ENCODE data around the gene TENM4.
A peak's percentile ranks its signal among the peaks of the same experiment; 100 is the strongest.

The TENM4 gene

GRCh38 chr11:78808923-78809322 is 631.9 kb downstream of the TENM4 start:
- ChIA-PET POLR2A (no interaction called here), CTCF (interaction anchor here (4.8 kb wide), 1 partner anchor 10 kb away, joined by 54 read pairs; no protein-coding TSS in a partner anchor)
- H3K4me3 ChIP-seq (ENCODE audit: low read depth, low read length) = no peak overlapping the region
- no peak overlapping the region for H3K27ac ChIP-seq (ENCODE audit: extremely low read depth, low read depth, low read length)
- 0 out of 2 replicates have a peak, but pooled peaks cover 4% of the 10 kb centered on the region for H3K4me1 ChIP-seq (ENCODE audit: control insufficient read depth, insufficient read depth, low read length)
- no peaks in the 10 kb centered on the region for H3K36me3 ChIP-seq (ENCODE audit: control insufficient read depth in 2 of 2, insufficient read depth in 1 of 2, low read length in 2 of 2)
- H3K9me3 ChIP-seq (ENCODE audit: control insufficient read depth, insufficient read depth, low read depth, low read length) = no peaks in the 10 kb centered on the region
- TF ChIP-seq SALL2 (tag by site-specific recombination; IDR thresholded peaks at IDR 0.05; ENCODE audit: borderline replicate concordance) (no peak), ZNF548 (tag by site-specific recombination; IDR thresholded peaks at IDR 0.05) (no peak), ZNF132 (tag by site-specific recombination; IDR thresholded peaks at IDR 0.05; ENCODE audit: borderline replicate concordance) (no peak), ZEB2 (tag by site-specific recombination; IDR thresholded peaks at IDR 0.05) (no peak), ZNF184 (tag by site-specific recombination; IDR thresholded peaks at IDR 0.05) (no peak), BCL11A (tag by site-specific recombination; IDR thresholded peaks at IDR 0.05; ENCODE audit: low read depth) (no peak), ZNF423 (tag by site-specific recombination; IDR thresholded peaks at IDR 0.05) (no peak)
- TF ChIP-seq, protein P1, sequence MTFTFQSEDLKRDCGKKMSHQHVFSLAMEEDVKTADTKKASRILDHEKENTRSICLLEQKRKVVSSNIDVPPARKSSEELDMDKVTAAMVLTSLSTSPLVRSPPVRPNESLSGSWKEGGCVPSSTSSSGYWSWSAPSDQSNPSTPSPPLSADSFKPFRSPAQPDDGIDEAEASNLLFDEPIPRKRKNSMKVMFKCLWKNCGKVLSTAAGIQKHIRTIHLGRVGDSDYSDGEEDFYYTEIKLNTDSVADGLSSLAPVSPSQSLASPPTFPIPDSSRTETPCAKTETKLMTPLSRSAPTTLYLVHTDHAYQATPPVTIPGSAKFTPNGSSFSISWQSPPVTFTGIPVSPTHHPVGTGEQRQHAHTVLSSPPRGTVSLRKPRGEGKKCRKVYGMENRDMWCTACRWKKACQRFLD (tag by site-specific recombination; IDR thresholded peaks at IDR 0.05) = no peak
- TF ChIP-seq, protein P2, sequence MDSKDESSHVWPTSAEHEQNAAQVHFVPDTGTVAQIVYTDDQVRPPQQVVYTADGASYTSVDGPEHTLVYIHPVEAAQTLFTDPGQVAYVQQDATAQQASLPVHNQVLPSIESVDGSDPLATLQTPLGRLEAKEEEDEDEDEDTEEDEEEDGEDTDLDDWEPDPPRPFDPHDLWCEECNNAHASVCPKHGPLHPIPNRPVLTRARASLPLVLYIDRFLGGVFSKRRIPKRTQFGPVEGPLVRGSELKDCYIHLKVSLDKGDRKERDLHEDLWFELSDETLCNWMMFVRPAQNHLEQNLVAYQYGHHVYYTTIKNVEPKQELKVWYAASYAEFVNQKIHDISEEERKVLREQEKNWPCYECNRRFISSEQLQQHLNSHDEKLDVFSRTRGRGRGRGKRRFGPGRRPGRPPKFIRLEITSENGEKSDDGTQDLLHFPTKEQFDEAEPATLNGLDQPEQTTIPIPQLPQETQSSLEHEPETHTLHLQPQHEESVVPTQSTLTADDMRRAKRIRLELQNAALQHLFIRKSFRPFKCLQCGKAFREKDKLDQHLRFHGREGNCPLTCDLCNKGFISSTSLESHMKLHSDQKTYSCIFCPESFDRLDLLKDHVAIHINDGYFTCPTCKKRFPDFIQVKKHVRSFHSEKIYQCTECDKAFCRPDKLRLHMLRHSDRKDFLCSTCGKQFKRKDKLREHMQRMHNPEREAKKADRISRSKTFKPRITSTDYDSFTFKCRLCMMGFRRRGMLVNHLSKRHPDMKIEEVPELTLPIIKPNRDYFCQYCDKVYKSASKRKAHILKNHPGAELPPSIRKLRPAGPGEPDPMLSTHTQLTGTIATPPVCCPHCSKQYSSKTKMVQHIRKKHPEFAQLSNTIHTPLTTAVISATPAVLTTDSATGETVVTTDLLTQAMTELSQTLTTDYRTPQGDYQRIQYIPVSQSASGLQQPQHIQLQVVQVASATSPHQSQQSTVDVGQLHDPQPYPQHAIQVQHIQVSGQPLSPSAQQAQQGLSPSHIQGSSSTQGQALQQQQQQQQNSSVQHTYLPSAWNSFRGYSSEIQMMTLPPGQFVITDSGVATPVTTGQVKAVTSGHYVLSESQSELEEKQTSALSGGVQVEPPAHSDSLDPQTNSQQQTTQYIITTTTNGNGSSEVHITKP (tag by site-specific recombination; IDR thresholded peaks at IDR 0.05) = no peak

- H3K36me3 ChIP-seq (ENCODE audit: control insufficient read depth in 2 of 2, insufficient read depth in 1 of 2, low read length in 2 of 2) = no peaks in the 10 kb centered on the region
- no peak for TF ChIP-seq ZNF677 (tag by site-specific recombination; IDR thresholded peaks at IDR 0.05)
- no peak for TF ChIP-seq PATZ1 (tag by site-specific recombination; IDR thresholded peaks at IDR 0.05)
- TF ChIP-seq GLIS2 (tag by site-specific recombination; IDR thresholded peaks at IDR 0.05) = no peak
- no peak for TF ChIP-seq ZNF791 (tag by site-specific recombination; IDR thresholded peaks at IDR 0.05)
- TF ChIP-seq SCRT1 (tag by site-specific recombination; IDR thresholded peaks at IDR 0.05; ENCODE audit: borderline replicate concordance) = peak; percentile 65; the same call in 1 of the 2 replicates
- no peak for TF ChIP-seq ZFP69B (tag by site-specific recombination; IDR thresholded peaks at IDR 0.05)
- peak; percentile 86 for TF ChIP-seq SCRT2 (tag by site-specific recombination; IDR thresholded peaks at IDR 0.05)
- TF ChIP-seq ZBTB49 (tag by site-specific recombination; IDR thresholded peaks at IDR 0.05; ENCODE audit: low read depth) = no peak
- TF ChIP-seq ZNF560 (tag by site-specific recombination; IDR thresholded peaks at IDR 0.05; ENCODE audit: borderline replicate concordance) = no peak
- TF ChIP-seq ZNF768 (tag by site-specific recombination; IDR thresholded peaks at IDR 0.05) = no peak
- no peak for TF ChIP-seq PRDM2 (tag by site-specific recombination; IDR thresholded peaks at IDR 0.05; ENCODE audit: borderline replicate concordance)
- H3K27ac ChIP-seq (ENCODE audit: extremely low read depth, low read depth, low read length) = no peak overlapping the region
- ChIA-PET CTCF (interaction anchor here (0.8 to 4.8 kb wide), 2 partner anchors 8 to 30 kb away, joined by 3 to 54 read pairs; no protein-coding TSS in a partner anchor), POLR2A (no interaction called here)
- H3K4me3 ChIP-seq (ENCODE audit: low read depth, low read length) = no peak overlapping the region
- 0 out of 2 replicates have a peak, but pooled peaks cover under 1% of the 10 kb centered on the region for H3K4me1 ChIP-seq (ENCODE audit: control insufficient read depth, insufficient read depth, low read length)
- no peaks in the 10 kb centered on the region for H3K9me3 ChIP-seq (ENCODE audit: control insufficient read depth, insufficient read depth, low read depth, low read length)
Observed at GRCh38 chr11:78807351-78807750, 633.5 kb downstream of the TENM4 start.
